OCI-LY7 (cell line): ENCODE results near the gene UNC45B. TPM values are rescaled to one million over a fixed set of nuclear protein-coding genes. Genes with fewer than 3 reads are reported as not detected.

Experiments used
- BruUV-seq: library from RNA; stranded (reverse); fragments of 400-500 nt; replicated peaks from 2 replicates; lab custom pipeline; 2021; lab: Mats Ljungman, UMichigan
- CTCF ChIA-PET: fragments of 300-600 bp; sonication (Branson Sonifier 250); formaldehyde crosslinking; loops from one replicate; lab custom pipeline; 2022; ENCODE audit warnings: antibody characterized with exemption; ENCODE audit not compliant: unreplicated experiment; lab: Charles Lee
- POLR2A ChIA-PET: fragments of 300-600 bp; sonication (Branson Sonifier 250); formaldehyde crosslinking; loops from one replicate; lab custom pipeline; 2022; ENCODE audit warnings: antibody characterized with exemption; lab: Charles Lee
- DNase-seq: peaks from one replicate; pipeline ENCODE4 v3.0.0-alpha.2; 2015; ENCODE audit warnings: low spot score
- H2AFZ ChIP-seq: fragments of 200-600 bp; sonication (generic), shearing (Covaris generic); 2 replicates; pipeline ENCODE4 v1.6.1; 2014; ENCODE audit warnings: mild to moderate bottlenecking, antibody characterized with exemption, low read length, moderate library complexity
- H3K27ac ChIP-seq: fragments of 200-600 bp; sonication (generic); 2 replicates; pipeline ENCODE4 v1.5.1; 2014; ENCODE audit warnings: mixed run types, low read depth, mild to moderate bottlenecking, moderate library complexity, low read length, inconsistent platforms; ENCODE audit not compliant: poor library complexity, severe bottlenecking
- H3K36me3 ChIP-seq: fragments of 200-600 bp; sonication (generic); 2 replicates; pipeline ENCODE4 v1.6.1; 2014; ENCODE audit warnings: mild to moderate bottlenecking, antibody characterized with exemption, low read length, moderate library complexity, mixed read lengths; ENCODE audit not compliant: insufficient read depth
- H3K4me1 ChIP-seq: fragments of 200-600 bp; sonication (generic); 2 replicates; pipeline ENCODE4 v1.5.1; 2014; ENCODE audit warnings: mild to moderate bottlenecking, low read length; ENCODE audit not compliant: insufficient read depth, poor library complexity, severe bottlenecking
- H3K4me2 ChIP-seq: fragments of 200-600 bp; sonication (generic); 2 replicates; pipeline ENCODE4 v1.6.1; 2014; ENCODE audit warnings: mild to moderate bottlenecking, low read length
- H3K4me3 ChIP-seq: fragments of 200-600 bp; sonication (generic); 2 replicates; pipeline ENCODE4 v1.5.1; 2014; ENCODE audit warnings: mild to moderate bottlenecking, low read depth, low read length; ENCODE audit not compliant: poor library complexity, severe bottlenecking
- H3K79me2 ChIP-seq: fragments of 200-600 bp; sonication (generic); 2 replicates; pipeline ENCODE4 v1.6.1; 2016; ENCODE audit warnings: low read depth, mild to moderate bottlenecking, low read length, moderate library complexity, mixed read lengths; ENCODE audit not compliant: insufficient read depth
- H3K9me2 ChIP-seq: fragments of 200-600 bp; sonication (generic); 2 replicates; pipeline ENCODE4 v1.6.1; 2016; ENCODE audit warnings: mild to moderate bottlenecking, low read length, mixed read lengths; ENCODE audit not compliant: insufficient read depth
- H3K9me3 ChIP-seq: fragments of 200-600 bp; sonication (generic); 2 replicates; pipeline ENCODE4 v1.6.1; 2014; ENCODE audit warnings: mild to moderate bottlenecking, mixed run types, low read length, mixed read lengths
- H4K20me1 ChIP-seq: fragments of 200-600 bp; sonication (generic); 2 replicates; pipeline ENCODE4 v1.6.1; 2014; ENCODE audit warnings: mild to moderate bottlenecking, antibody characterized with exemption, low read length, moderate library complexity, mixed read lengths; ENCODE audit not compliant: insufficient read depth
- CTCF ChIP-seq: fragments of 200-600 bp; sonication (generic); conservative IDR thresholded peaks from 2 replicates; pipeline ENCODE4 v1.5.1; 2014; ENCODE audit warnings: mild to moderate bottlenecking, antibody characterized with exemption, low read length, moderate library complexity, mixed read lengths
- EZH2phosphoT487 ChIP-seq: fragments of 200-600 bp; sonication (generic); IDR thresholded peaks from 2 replicates; pipeline ENCODE4 v1.6.1; 2018; ENCODE audit warnings: low read depth, borderline replicate concordance, mild to moderate bottlenecking, mixed run types, antibody characterized with exemption, low read length, moderate library complexity, mixed read lengths
- intact Hi-C: fragments of 100-400 bp; cut with micrococcal nuclease; formaldehyde crosslinking; loops from one replicate; pipeline ENCODE4 v1.10.0; 2022; ENCODE audit not compliant: unreplicated experiment
- total RNA-seq, 2 experiments: library from RNA; depleted of rRNA in 1 of 2; stranded (reverse); fragments of >200 nt in 1 of 2; shearing (Covaris generic) in 1 of 2; gene quantifications; 2 replicates each; pipeline ENCODE4 v1.2.3, GENCODE V29; 2014 to 2022

The UNC45B gene
- total RNA-seq, 2 experiments from 2014 or later, result not detected

DNA sequence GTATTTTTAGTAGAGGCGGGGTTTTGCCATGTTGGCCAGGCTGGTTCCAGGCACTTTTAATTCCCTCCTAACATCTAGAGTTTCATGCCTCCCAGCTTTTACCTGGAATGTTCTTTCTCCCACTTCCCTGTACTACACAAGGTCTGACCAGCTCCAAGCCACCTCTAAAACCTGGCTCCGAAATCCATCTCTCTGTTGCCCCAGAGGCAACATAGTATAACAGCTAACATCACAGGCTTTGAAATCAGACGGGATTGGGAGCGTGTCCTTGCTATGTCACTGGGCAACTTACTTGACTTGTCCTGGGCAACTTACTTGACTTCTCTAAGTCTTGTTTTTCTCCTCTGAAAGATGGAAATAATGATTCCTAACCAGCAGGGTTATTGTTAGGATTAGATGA, 15.1 kb downstream of the UNC45B start:
- Histone ChIP-seq H3K9me2 (no peaks in the 10 kb centered on the region), H3K36me3 (no peaks in the 10 kb centered on the region), H3K4me2 (no peak overlapping the region), H3K27ac (no peak overlapping the region), H2AFZ (no peak overlapping the region), H3K4me1 (no peaks in the 10 kb centered on the region), H3K9me3 (no peaks in the 10 kb centered on the region), H3K4me3 (no peak overlapping the region), H4K20me1 (no peaks in the 10 kb centered on the region), H3K79me2 (no peaks in the 10 kb centered on the region)
- ChIA-PET CTCF (no interaction called here), POLR2A (interaction anchor here (0.6 kb wide), 2 partner anchors 198 to 314 kb away, joined by 3 read pairs; no protein-coding TSS in a partner anchor)
- no peak for DNase-seq
- TF ChIP-seq CTCF, result no peak
- no peak for TF ChIP-seq EZH2phosphoT487
- BruUV-seq, result no TSS peak
- intact Hi-C loops, result no loop called here

DNA sequence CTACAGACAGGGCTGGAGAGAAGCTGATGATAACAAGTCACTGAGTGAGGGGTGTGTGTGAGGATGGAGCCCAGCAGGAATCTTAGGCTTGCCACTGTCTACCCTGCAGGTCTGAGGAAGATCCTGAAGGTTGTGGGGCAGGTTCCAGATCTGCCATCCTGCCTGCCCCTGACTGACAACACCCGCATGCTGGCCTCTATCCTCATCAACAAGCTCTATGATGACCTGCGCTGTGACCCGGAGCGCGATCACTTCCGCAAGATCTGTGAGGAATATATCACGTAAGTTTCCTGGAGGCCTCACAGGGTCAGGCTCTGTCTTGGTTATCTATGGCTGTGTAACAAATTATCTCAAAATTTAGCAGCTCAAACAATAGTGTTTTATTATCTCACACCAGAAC, 16.3 kb downstream of the UNC45B start:
- Histone ChIP-seq H3K79me2 (no peaks in the 10 kb centered on the region), H3K4me3 (no peak overlapping the region), H3K36me3 (no peaks in the 10 kb centered on the region), H3K4me1 (no peaks in the 10 kb centered on the region), H3K4me2 (no peak overlapping the region), H4K20me1 (no peaks in the 10 kb centered on the region), H2AFZ (no peak overlapping the region), H3K9me2 (no peaks in the 10 kb centered on the region), H3K27ac (no peak overlapping the region), H3K9me3 (no peaks in the 10 kb centered on the region)
- no TSS peak for BruUV-seq
- TF ChIP-seq EZH2phosphoT487, result no peak
- no peak for TF ChIP-seq CTCF
- ChIA-PET CTCF (no interaction called here), POLR2A (no interaction called here)
- intact Hi-C loops, result no loop called here
- no peak for DNase-seq

DNA sequence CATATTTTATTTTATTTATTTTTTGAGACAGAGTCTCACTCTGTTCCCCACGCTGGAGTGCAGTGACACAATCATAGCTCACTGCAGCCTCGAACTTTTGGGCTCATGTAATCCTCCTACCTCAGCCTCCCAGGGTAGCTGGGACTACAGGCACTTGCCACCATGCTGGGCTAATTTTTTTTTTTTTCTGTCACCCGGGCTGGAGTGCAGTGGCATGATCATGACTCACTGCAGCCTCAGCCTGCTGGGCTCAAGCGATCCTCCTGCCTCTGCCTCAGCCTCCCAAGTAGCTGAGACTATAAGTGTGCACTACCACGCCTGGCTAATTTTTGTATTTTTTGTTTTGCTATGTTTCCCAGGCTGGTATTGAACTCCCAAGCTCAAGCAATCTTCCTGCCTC, 17.1 kb downstream of the UNC45B start:
- no peak for TF ChIP-seq EZH2phosphoT487
- no peak for TF ChIP-seq CTCF
- Histone ChIP-seq H3K4me1 (no peaks in the 10 kb centered on the region), H3K4me3 (no peak overlapping the region), H3K9me3 (no peaks in the 10 kb centered on the region), H3K79me2 (no peaks in the 10 kb centered on the region), H2AFZ (no peak overlapping the region), H4K20me1 (no peaks in the 10 kb centered on the region), H3K36me3 (no peaks in the 10 kb centered on the region), H3K27ac (no peak overlapping the region), H3K9me2 (no peaks in the 10 kb centered on the region), H3K4me2 (no peak overlapping the region)
- DNase-seq, result no peak
- ChIA-PET POLR2A (no interaction called here), CTCF (no interaction called here)
- intact Hi-C loops, result no loop called here
- BruUV-seq, result no TSS peak
